Left ventricle myocardium inferior (tissue), 1 donor: ENCODE results near the gene MTMR4. TPM values are rescaled to one million over a fixed set of nuclear protein-coding genes. Genes with fewer than 3 reads are reported as not detected.

Experiments used
- DNase-seq: peaks from one replicate; pipeline ENCODE4 v3.0.0-alpha.2; 2020
- H3K27ac ChIP-seq: fragments of 200-600 bp; replicated peaks from 2 replicates; pipeline ENCODE4 v1.8.0; 2021
- H3K27me3 ChIP-seq: fragments of 200-600 bp; 2 replicates; pipeline ENCODE4 v1.8.0; 2021; ENCODE audit warnings: low read depth
- H3K36me3 ChIP-seq: fragments of 200-600 bp; 2 replicates; pipeline ENCODE4 v1.8.0; 2021
- H3K4me1 ChIP-seq: fragments of 200-600 bp; 2 replicates; pipeline ENCODE4 v1.8.0; 2021
- H3K4me3 ChIP-seq: fragments of 200-600 bp; 2 replicates; pipeline ENCODE4 v1.8.0; 2021; ENCODE audit warnings: mild to moderate bottlenecking, moderate library complexity
- H3K9me3 ChIP-seq: fragments of 200-600 bp; replicated peaks from 2 replicates; pipeline ENCODE4 v1.8.0; 2021
- CTCF ChIP-seq: fragments of 200-600 bp; IDR thresholded peaks from 2 replicates; pipeline ENCODE4 v1.8.0; 2021; ENCODE audit warnings: antibody characterized with exemption, mild to moderate bottlenecking, borderline replicate concordance
- intact Hi-C: fragments of 100-400 bp; cut with micrococcal nuclease; formaldehyde crosslinking; loops from one replicate; pipeline ENCODE4 v1.11.0; 2022
- total RNA-seq: library from RNA; stranded (reverse); fragmentation: NEBNext Ultra II Directional; extraction: Animal tissue kit (Norgen Biotek cat#: 25700); gene quantifications from one replicate; pipeline ENCODE4 v1.2.1, GENCODE V29; 2021
- donor health status: DM: no; HTN: yes; CAD: no; lungs with severe emphysema.

The MTMR4 gene
- total RNA-seq, 1 donor from 2014 or later = 24.0 TPM

- Histone ChIP-seq H3K4me1 (peaks cover 90% of the 10 kb centered on the region), H3K4me3 (peak overlapping the region; percentile 75), H3K36me3 (no peaks in the 10 kb centered on the region), H3K9me3 (no peaks in the 10 kb centered on the region), H3K27me3 (no peaks in the 10 kb centered on the region), H3K27ac (peak overlapping the region; percentile 82)
- intact Hi-C loops = no loop called here
- DNase-seq = no peak
- TF ChIP-seq CTCF = no peak
Measured at GRCh38 chr17:58531122-58531521, 16.7 kb upstream of the MTMR4 start.

GRCh38 chr17:58530655-58531054, 16.2 kb upstream of the MTMR4 start:
- H3K27ac ChIP-seq = peak overlapping the region; percentile 82
- H3K36me3 ChIP-seq = no peaks in the 10 kb centered on the region
- DNase-seq = no peak
- no peaks in the 10 kb centered on the region for H3K27me3 ChIP-seq
- intact Hi-C loops = no loop called here
- H3K9me3 ChIP-seq = no peaks in the 10 kb centered on the region
- TF ChIP-seq CTCF = no peak
- H3K4me3 ChIP-seq = peak overlapping the region; percentile 75
- H3K4me1 ChIP-seq = peaks cover 90% of the 10 kb centered on the region

GRCh38 chr17:58529275-58529674, 14.8 kb upstream of the MTMR4 start:
- no peaks in the 10 kb centered on the region for H3K27me3 ChIP-seq
- peaks cover 4% of the 10 kb centered on the region for H3K36me3 ChIP-seq
- H3K27ac ChIP-seq = peak overlapping the region; percentile 82
- H3K4me1 ChIP-seq = peaks cover 89% of the 10 kb centered on the region
- intact Hi-C loops = no loop called here
- no peak for DNase-seq
- no peak for TF ChIP-seq CTCF
- peak overlapping the region; percentile 43 for H3K4me3 ChIP-seq
- no peaks in the 10 kb centered on the region for H3K9me3 ChIP-seq

DNA sequence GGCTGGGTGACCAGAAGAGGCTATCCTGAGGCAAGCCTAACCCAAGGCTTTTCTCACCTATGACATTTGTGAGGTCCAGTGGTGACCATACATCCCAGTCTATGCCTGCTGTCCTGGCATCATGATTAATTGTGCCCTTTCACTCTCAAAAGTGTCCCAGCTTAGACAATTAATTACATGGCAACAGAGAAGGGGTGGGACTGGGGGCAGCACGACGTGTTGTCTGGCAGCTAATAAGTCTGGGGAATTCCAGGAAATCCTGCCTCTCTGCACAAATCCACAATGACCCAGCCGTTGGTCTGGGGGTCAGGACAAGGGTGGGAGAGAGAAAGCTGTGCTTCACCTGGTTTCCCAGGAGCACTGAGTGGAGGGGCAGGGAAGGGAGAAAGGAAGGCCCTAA, 14.0 kb upstream of the MTMR4 start:
- TF ChIP-seq CTCF = no peak
- intact Hi-C loops = no loop called here
- peaks cover 11% of the 10 kb centered on the region for H3K36me3 ChIP-seq
- no peaks in the 10 kb centered on the region for H3K9me3 ChIP-seq
- H3K27ac ChIP-seq = peak overlapping the region; percentile 82
- peak overlapping the region; percentile 43 for H3K4me3 ChIP-seq
- peaks cover 83% of the 10 kb centered on the region for H3K4me1 ChIP-seq
- DNase-seq = no peak
- no peaks in the 10 kb centered on the region for H3K27me3 ChIP-seq

- intact Hi-C loops = no loop called here
- H3K9me3 ChIP-seq = no peaks in the 10 kb centered on the region
- no peak for DNase-seq
- peak overlapping the region; percentile 82 for H3K27ac ChIP-seq
- H3K4me3 ChIP-seq = peak overlapping the region; percentile 43
- peaks cover 80% of the 10 kb centered on the region for H3K4me1 ChIP-seq
- TF ChIP-seq CTCF = no peak
- H3K27me3 ChIP-seq = no peaks in the 10 kb centered on the region
- peaks cover 15% of the 10 kb centered on the region for H3K36me3 ChIP-seq
Measured at GRCh38 chr17:58527949-58528348, 13.5 kb upstream of the MTMR4 start.

DNA sequence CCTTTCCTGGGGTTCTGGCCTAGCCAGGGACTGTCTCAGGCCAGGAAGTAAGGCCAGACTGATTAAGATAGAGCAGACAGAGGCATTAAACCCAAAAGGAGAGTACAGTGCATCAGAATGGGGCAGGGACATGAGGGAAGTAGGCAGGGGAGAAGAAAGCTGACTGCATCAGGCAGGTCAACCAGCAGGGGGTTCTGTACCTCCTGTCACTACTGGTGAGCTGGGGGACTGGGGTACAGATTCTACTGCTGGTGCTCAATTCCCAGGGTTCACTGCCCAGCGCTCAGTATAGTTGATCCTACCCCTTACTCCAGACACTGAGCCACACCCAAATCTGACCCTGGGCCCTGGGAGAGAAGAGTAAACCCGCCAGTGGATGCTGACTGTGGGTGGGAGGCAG, 12.9 kb upstream of the MTMR4 start:
- H3K27me3 ChIP-seq = no peaks in the 10 kb centered on the region
- peak overlapping the region; percentile 43 for H3K4me3 ChIP-seq
- no peaks in the 10 kb centered on the region for H3K9me3 ChIP-seq
- no peak for DNase-seq
- intact Hi-C loops = no loop called here
- H3K27ac ChIP-seq = peak overlapping the region; percentile 82
- peaks cover 73% of the 10 kb centered on the region for H3K4me1 ChIP-seq
- TF ChIP-seq CTCF = peak; percentile 28
- peaks cover 15% of the 10 kb centered on the region for H3K36me3 ChIP-seq
